ENCODE measurements around the gene PPP2CA. TPM values are rescaled to one million over a fixed set of nuclear protein-coding genes. Genes with fewer than 3 reads are reported as not detected.

Gene PPP2CA
- total and polyA plus RNA-seq, 9 of the 15 experiments (the other 6 are each of a cell fraction or from before 2014, with no cell fraction given): 23.0 to 257 (median 109) TPM

DNA sequence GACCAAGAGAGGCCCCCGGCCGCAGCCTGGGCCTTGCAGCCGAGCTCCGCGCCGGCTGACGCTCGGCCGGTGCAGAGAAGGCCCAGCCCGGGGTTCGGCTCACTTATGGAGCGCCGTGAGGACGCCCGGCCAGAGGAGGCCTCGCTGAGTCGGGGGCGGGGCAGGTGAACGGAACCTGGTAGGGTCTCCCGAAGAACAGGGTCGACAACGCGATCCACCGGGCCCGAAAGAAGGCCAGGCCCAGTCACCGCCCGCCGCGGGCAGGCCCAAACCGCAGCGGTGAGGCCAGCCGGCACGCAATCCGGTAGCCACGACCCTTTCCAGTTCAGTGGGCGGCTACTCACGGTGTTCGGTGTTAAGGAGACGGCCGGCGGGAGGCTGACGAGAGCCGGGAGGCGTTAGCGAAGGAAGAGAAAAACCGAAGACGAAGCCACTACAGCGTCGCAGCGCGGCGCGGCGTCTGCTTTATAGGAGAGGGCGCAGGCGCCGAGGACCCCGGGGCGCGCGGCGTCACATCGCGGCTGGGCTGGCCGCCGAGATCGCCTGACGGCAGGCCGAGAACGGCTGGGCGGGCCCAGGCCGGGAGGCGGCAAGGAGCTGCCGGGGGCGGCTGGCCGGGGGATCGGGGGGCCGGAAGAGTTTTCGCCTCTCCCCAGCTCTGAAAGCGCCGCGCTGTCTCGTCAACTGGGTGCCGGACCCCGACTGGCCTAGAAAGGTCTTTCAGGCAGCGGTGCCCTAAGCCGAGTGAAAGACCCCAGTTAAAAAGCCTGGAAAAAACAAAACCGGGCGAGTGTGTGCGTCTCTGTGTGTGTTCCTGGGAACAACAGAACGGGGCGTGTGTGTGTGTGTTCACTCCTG is 49.1 kb downstream of the PPP2CA start, which contains the start of gene SKP1 (continued):
- TF ChIP-seq, protein P1, sequence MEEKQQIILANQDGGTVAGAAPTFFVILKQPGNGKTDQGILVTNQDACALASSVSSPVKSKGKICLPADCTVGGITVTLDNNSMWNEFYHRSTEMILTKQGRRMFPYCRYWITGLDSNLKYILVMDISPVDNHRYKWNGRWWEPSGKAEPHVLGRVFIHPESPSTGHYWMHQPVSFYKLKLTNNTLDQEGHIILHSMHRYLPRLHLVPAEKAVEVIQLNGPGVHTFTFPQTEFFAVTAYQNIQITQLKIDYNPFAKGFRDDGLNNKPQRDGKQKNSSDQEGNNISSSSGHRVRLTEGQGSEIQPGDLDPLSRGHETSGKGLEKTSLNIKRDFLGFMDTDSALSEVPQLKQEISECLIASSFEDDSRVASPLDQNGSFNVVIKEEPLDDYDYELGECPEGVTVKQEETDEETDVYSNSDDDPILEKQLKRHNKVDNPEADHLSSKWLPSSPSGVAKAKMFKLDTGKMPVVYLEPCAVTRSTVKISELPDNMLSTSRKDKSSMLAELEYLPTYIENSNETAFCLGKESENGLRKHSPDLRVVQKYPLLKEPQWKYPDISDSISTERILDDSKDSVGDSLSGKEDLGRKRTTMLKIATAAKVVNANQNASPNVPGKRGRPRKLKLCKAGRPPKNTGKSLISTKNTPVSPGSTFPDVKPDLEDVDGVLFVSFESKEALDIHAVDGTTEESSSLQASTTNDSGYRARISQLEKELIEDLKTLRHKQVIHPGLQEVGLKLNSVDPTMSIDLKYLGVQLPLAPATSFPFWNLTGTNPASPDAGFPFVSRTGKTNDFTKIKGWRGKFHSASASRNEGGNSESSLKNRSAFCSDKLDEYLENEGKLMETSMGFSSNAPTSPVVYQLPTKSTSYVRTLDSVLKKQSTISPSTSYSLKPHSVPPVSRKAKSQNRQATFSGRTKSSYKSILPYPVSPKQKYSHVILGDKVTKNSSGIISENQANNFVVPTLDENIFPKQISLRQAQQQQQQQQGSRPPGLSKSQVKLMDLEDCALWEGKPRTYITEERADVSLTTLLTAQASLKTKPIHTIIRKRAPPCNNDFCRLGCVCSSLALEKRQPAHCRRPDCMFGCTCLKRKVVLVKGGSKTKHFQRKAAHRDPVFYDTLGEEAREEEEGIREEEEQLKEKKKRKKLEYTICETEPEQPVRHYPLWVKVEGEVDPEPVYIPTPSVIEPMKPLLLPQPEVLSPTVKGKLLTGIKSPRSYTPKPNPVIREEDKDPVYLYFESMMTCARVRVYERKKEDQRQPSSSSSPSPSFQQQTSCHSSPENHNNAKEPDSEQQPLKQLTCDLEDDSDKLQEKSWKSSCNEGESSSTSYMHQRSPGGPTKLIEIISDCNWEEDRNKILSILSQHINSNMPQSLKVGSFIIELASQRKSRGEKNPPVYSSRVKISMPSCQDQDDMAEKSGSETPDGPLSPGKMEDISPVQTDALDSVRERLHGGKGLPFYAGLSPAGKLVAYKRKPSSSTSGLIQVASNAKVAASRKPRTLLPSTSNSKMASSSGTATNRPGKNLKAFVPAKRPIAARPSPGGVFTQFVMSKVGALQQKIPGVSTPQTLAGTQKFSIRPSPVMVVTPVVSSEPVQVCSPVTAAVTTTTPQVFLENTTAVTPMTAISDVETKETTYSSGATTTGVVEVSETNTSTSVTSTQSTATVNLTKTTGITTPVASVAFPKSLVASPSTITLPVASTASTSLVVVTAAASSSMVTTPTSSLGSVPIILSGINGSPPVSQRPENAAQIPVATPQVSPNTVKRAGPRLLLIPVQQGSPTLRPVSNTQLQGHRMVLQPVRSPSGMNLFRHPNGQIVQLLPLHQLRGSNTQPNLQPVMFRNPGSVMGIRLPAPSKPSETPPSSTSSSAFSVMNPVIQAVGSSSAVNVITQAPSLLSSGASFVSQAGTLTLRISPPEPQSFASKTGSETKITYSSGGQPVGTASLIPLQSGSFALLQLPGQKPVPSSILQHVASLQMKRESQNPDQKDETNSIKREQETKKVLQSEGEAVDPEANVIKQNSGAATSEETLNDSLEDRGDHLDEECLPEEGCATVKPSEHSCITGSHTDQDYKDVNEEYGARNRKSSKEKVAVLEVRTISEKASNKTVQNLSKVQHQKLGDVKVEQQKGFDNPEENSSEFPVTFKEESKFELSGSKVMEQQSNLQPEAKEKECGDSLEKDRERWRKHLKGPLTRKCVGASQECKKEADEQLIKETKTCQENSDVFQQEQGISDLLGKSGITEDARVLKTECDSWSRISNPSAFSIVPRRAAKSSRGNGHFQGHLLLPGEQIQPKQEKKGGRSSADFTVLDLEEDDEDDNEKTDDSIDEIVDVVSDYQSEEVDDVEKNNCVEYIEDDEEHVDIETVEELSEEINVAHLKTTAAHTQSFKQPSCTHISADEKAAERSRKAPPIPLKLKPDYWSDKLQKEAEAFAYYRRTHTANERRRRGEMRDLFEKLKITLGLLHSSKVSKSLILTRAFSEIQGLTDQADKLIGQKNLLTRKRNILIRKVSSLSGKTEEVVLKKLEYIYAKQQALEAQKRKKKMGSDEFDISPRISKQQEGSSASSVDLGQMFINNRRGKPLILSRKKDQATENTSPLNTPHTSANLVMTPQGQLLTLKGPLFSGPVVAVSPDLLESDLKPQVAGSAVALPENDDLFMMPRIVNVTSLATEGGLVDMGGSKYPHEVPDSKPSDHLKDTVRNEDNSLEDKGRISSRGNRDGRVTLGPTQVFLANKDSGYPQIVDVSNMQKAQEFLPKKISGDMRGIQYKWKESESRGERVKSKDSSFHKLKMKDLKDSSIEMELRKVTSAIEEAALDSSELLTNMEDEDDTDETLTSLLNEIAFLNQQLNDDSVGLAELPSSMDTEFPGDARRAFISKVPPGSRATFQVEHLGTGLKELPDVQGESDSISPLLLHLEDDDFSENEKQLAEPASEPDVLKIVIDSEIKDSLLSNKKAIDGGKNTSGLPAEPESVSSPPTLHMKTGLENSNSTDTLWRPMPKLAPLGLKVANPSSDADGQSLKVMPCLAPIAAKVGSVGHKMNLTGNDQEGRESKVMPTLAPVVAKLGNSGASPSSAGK (IDR thresholded peaks at IDR 0.05): peak; percentile 14; the same call in 1 of the 2 replicates
- TF ChIP-seq LARP7 (IDR thresholded peaks at IDR 0.05) (0 out of 2 replicates have a peak, but pooled peaks have one; percentile 23), NFYB (IDR thresholded peaks at IDR 0.05; ENCODE audit: extremely low read depth, insufficient read length) (no peak), CBFA2T2 (conservative IDR thresholded peaks at IDR 0.05) (no peak), ZNF75A (CRISPR knock-in tag; IDR thresholded peaks at IDR 0.05) (no peak), NELFE (IDR thresholded peaks at IDR 0.05; ENCODE audit: insufficient read depth, insufficient read length) (peak; percentile 31), NONO (IDR thresholded peaks at IDR 0.05; ENCODE audit: low read depth in 2 of 2, low read length in 1 of 2) (peak; percentile 56 to 93; a peak in 2 of 4 replicates), TCF7L2 (IDR thresholded peaks at IDR 0.05; ENCODE audit: low read depth, low read length) (no peak)
- TF ChIP-seq, protein P2, sequence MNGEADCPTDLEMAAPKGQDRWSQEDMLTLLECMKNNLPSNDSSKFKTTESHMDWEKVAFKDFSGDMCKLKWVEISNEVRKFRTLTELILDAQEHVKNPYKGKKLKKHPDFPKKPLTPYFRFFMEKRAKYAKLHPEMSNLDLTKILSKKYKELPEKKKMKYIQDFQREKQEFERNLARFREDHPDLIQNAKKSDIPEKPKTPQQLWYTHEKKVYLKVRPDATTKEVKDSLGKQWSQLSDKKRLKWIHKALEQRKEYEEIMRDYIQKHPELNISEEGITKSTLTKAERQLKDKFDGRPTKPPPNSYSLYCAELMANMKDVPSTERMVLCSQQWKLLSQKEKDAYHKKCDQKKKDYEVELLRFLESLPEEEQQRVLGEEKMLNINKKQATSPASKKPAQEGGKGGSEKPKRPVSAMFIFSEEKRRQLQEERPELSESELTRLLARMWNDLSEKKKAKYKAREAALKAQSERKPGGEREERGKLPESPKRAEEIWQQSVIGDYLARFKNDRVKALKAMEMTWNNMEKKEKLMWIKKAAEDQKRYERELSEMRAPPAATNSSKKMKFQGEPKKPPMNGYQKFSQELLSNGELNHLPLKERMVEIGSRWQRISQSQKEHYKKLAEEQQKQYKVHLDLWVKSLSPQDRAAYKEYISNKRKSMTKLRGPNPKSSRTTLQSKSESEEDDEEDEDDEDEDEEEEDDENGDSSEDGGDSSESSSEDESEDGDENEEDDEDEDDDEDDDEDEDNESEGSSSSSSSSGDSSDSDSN (IDR thresholded peaks at IDR 0.05; ENCODE audit: borderline replicate concordance in 1 of 2, low read depth in 2 of 2, low read length in 2 of 2): peak; percentile 70 to 91; a peak in 3 of 4 replicates
- TF ChIP-seq, protein P3, sequence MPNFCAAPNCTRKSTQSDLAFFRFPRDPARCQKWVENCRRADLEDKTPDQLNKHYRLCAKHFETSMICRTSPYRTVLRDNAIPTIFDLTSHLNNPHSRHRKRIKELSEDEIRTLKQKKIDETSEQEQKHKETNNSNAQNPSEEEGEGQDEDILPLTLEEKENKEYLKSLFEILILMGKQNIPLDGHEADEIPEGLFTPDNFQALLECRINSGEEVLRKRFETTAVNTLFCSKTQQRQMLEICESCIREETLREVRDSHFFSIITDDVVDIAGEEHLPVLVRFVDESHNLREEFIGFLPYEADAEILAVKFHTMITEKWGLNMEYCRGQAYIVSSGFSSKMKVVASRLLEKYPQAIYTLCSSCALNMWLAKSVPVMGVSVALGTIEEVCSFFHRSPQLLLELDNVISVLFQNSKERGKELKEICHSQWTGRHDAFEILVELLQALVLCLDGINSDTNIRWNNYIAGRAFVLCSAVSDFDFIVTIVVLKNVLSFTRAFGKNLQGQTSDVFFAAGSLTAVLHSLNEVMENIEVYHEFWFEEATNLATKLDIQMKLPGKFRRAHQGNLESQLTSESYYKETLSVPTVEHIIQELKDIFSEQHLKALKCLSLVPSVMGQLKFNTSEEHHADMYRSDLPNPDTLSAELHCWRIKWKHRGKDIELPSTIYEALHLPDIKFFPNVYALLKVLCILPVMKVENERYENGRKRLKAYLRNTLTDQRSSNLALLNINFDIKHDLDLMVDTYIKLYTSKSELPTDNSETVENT (CRISPR knock-in tag; IDR thresholded peaks at IDR 0.05): 0 out of 2 replicates have a peak, but pooled peaks have one; percentile 80

Measured in K562 (cell line).